Caco-2 (cell line): ENCODE data around the gene ETHE1. TPM values are rescaled to one million over a fixed set of nuclear protein-coding genes. Genes with fewer than 3 reads are reported as not detected.

ENCODE experiments used
- BruUV-seq: library from RNA; stranded (reverse); fragments of 400-500 nt; replicated peaks from 2 replicates; lab custom pipeline; 2021; lab: Mats Ljungman, UMichigan
- CTCF ChIA-PET: fragments of 300-600 bp; sonication (Branson Sonifier 250); formaldehyde crosslinking; loops from one replicate; lab custom pipeline; 2022; ENCODE audit warnings: antibody characterized with exemption; lab: Charles Lee
- POLR2A ChIA-PET: fragments of 300-600 bp; sonication (Branson Sonifier 250); formaldehyde crosslinking; loops from one replicate; lab custom pipeline; 2022; ENCODE audit warnings: antibody characterized with exemption; lab: Charles Lee
- DNase-seq, 2 experiments: peaks; one replicate each; pipeline versions ENCODE4 v3.0.0 to v3.0.0-alpha.2; 2020 to 2022
- H3K27me3 ChIP-seq: replicated peaks from 2 replicates; pipeline ENCODE4 v1.6.0; 2011; ENCODE audit warnings: low read length; ENCODE audit not compliant: control insufficient read depth, insufficient read depth
- H3K36me3 ChIP-seq: 2 replicates; pipeline ENCODE4 v1.5.1; 2011; ENCODE audit warnings: low read length; ENCODE audit not compliant: control insufficient read depth, insufficient read depth
- H3K4me1 ChIP-seq: fragments of 250-450 bp; sonication (Bioruptor Pico); 2 replicates; pipeline ENCODE4 v1.5.1; 2020; ENCODE audit warnings: mild to moderate bottlenecking
- H3K4me3 ChIP-seq: 2 replicates; pipeline ENCODE4 v1.5.1; 2011; ENCODE audit warnings: low read depth, mild to moderate bottlenecking, control low read depth, low read length
- H3K9me3 ChIP-seq: fragments of 250-450 bp; sonication (Bioruptor Pico); 2 replicates; pipeline ENCODE4 v1.5.1; 2020; ENCODE audit warnings: mild to moderate bottlenecking, moderate library complexity
- H3K27ac Mint-ChIP-seq: one replicate; pipeline ENCODE4 v1.8.0; 2022; ENCODE audit warnings: mixed read lengths; ENCODE audit not compliant: unreplicated experiment
- H3K27me3 Mint-ChIP-seq: one replicate; pipeline ENCODE4 v1.8.0; 2022; ENCODE audit warnings: mixed read lengths; ENCODE audit not compliant: insufficient read depth, unreplicated experiment
- H3K36me3 Mint-ChIP-seq: one replicate; pipeline ENCODE4 v1.8.0; 2022; ENCODE audit warnings: mild to moderate bottlenecking, mixed read lengths; ENCODE audit not compliant: insufficient read depth, unreplicated experiment
- H3K4me1 Mint-ChIP-seq: one replicate; pipeline ENCODE4 v1.8.0; 2022; ENCODE audit warnings: low read depth, mixed read lengths; ENCODE audit not compliant: unreplicated experiment
- H3K4me3 Mint-ChIP-seq: one replicate; pipeline ENCODE4 v1.8.0; 2022; ENCODE audit warnings: mild to moderate bottlenecking, moderate library complexity, mixed read lengths; ENCODE audit not compliant: unreplicated experiment
- H3K9me3 Mint-ChIP-seq: one replicate; pipeline ENCODE4 v1.8.0; 2022; ENCODE audit warnings: mixed read lengths; ENCODE audit not compliant: unreplicated experiment
- CTCF ChIP-seq, 2 experiments: fragments of 200-600 bp in 1 of 2; IDR thresholded peaks; 1 replicate in 1 of 2; 2 replicates in 1 of 2; pipeline versions ENCODE4 v1.5.1 to v1.8.0; 2011 to 2022; ENCODE audit warnings: antibody characterized with exemption in 1 of 2, control low read depth in 1 of 2, inconsistent platforms in 1 of 2, low read depth in 1 of 2, low read length in 1 of 2, mild to moderate bottlenecking in 1 of 2, moderate library complexity in 1 of 2; ENCODE audit not compliant: insufficient read depth in 1 of 2, severe bottlenecking in 1 of 2, unreplicated experiment in 1 of 2
- intact Hi-C: fragments of 100-400 bp; cut with micrococcal nuclease; formaldehyde crosslinking; loops from one replicate; pipeline ENCODE4 v1.10.0; 2022; ENCODE audit not compliant: unreplicated experiment
- total RNA-seq: library from RNA; stranded (reverse); gene quantifications from 2 replicates; pipeline ENCODE4 v1.2.3, GENCODE V29; 2022

Gene ETHE1
- total RNA-seq, 1 experiment from 2014 or later = 39.6 TPM

- no peaks in the 10 kb centered on the region for H3K27me3 ChIP-seq
- Mint-ChIP-seq H3K36me3 (peaks cover 56% of the 10 kb centered on the region), H3K27ac (peak overlapping the region; percentile 63), H3K9me3 (no peaks in the 10 kb centered on the region), H3K4me3 (no peak overlapping the region), H3K27me3 (no peaks in the 10 kb centered on the region), H3K4me1 (peaks cover 31% of the 10 kb centered on the region)
- peaks cover 6% of the 10 kb centered on the region for H3K36me3 ChIP-seq
- CTCF ChIA-PET = no interaction called here
- no peak for DNase-seq
- no peak overlapping the region for H3K4me3 ChIP-seq
- TF ChIP-seq CTCF (IDR thresholded peaks at IDR 0.05; ENCODE audit: insufficient read depth in 1 of 2, low read depth in 1 of 2, low read length in 1 of 2, severe bottlenecking in 1 of 2, unreplicated experiment in 1 of 2) = no peak
- intact Hi-C loops = no loop called here
- no peaks in the 10 kb centered on the region for H3K9me3 ChIP-seq
- POLR2A ChIA-PET = no interaction called here
- H3K4me1 ChIP-seq = peaks cover 23% of the 10 kb centered on the region
- no TSS peak for BruUV-seq
Measured at GRCh38 chr19:43498233-43498842, 28.7 kb downstream of the ETHE1 start.

GRCh38 chr19:43496960-43497359 is 30.0 kb downstream of the ETHE1 start:
- Histone ChIP-seq H3K9me3 (no peaks in the 10 kb centered on the region), H3K4me3 (no peak overlapping the region), H3K27me3 (no peaks in the 10 kb centered on the region), H3K4me1 (peaks cover 19% of the 10 kb centered on the region), H3K36me3 (peaks cover 6% of the 10 kb centered on the region)
- peaks cover 18% of the 10 kb centered on the region for H3K4me1 Mint-ChIP-seq
- ChIA-PET POLR2A (no interaction called here), CTCF (no interaction called here)
- H3K27me3 Mint-ChIP-seq = no peaks in the 10 kb centered on the region
- no peak for DNase-seq
- peaks cover 53% of the 10 kb centered on the region for H3K36me3 Mint-ChIP-seq
- no TSS peak for BruUV-seq
- TF ChIP-seq CTCF (IDR thresholded peaks at IDR 0.05; ENCODE audit: insufficient read depth in 1 of 2, low read depth in 1 of 2, low read length in 1 of 2, severe bottlenecking in 1 of 2, unreplicated experiment in 1 of 2) = no peak
- H3K9me3 Mint-ChIP-seq = no peaks in the 10 kb centered on the region
- no peak overlapping the region for H3K4me3 Mint-ChIP-seq
- intact Hi-C loops = no loop called here
- H3K27ac Mint-ChIP-seq = no peak overlapping the region

GRCh38 chr19:43495082-43495481 is 31.9 kb downstream of the ETHE1 start:
- H3K27ac Mint-ChIP-seq = no peak overlapping the region
- DNase-seq = peak in 1 of 2 experiments; percentile 17
- H3K9me3 ChIP-seq = no peaks in the 10 kb centered on the region
- intact Hi-C loops = no loop called here
- peaks cover 16% of the 10 kb centered on the region for H3K4me1 ChIP-seq
- POLR2A ChIA-PET = no interaction called here
- peaks cover 18% of the 10 kb centered on the region for H3K4me1 Mint-ChIP-seq
- H3K4me3 ChIP-seq = no peak overlapping the region
- H3K27me3 Mint-ChIP-seq = no peaks in the 10 kb centered on the region
- no TSS peak for BruUV-seq
- peaks cover 11% of the 10 kb centered on the region for H3K36me3 ChIP-seq
- peaks cover 43% of the 10 kb centered on the region for H3K36me3 Mint-ChIP-seq
- H3K9me3 Mint-ChIP-seq = no peaks in the 10 kb centered on the region
- no peaks in the 10 kb centered on the region for H3K27me3 ChIP-seq
- CTCF ChIA-PET = interaction anchor here (1.1 kb wide), 1 partner anchor 24 kb away, joined by 3 read pairs; no protein-coding TSS in a partner anchor
- TF ChIP-seq CTCF (IDR thresholded peaks at IDR 0.05; ENCODE audit: insufficient read depth in 1 of 2, low read depth in 1 of 2, low read length in 1 of 2, severe bottlenecking in 1 of 2, unreplicated experiment in 1 of 2) = no peak
- H3K4me3 Mint-ChIP-seq = no peak overlapping the region
